Middle frontal gyrus (tissue), 1 donor: Measurements from ENCODE around the gene KRTAP15-1.

Experiments used
- DNase-seq: peaks from one replicate; pipeline ENCODE4 v3.0.0-alpha.2; 2015; ENCODE audit warnings: low spot score; ENCODE audit errors: extremely low spot score

Gene KRTAP15-1, protein sequence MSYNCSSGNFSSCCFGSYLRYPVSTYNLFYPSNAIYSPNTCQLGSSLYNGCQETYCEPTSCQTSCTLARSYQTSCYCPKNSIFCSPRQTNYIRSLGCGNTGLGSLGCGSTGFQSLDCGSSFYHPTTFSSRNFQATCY

DNA sequence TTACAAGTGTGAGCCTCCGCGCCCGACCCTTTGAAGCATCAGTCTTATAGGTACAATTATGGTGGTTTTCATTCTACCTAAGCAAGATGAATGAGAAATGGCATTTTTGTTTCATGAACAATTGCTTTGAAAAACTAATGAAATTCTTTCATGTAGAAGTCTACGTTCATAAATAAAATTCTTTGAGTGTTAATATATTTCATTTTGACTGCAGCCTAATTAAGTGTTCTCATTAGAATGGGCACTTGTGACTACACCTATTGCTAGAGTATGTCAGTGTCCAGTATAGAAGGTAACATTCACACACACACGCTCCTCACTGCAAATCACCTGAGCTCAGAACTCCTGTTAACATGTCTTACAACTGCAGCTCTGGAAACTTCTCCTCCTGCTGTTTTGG, at the start of gene KRTAP15-1:
KRTAP15-1 (plus strand) TSS at position 301 of the 400 bp plus-strand sequence; CDS start at position 354, 53 bp downstream.
- no peak for DNase-seq

DNA sequence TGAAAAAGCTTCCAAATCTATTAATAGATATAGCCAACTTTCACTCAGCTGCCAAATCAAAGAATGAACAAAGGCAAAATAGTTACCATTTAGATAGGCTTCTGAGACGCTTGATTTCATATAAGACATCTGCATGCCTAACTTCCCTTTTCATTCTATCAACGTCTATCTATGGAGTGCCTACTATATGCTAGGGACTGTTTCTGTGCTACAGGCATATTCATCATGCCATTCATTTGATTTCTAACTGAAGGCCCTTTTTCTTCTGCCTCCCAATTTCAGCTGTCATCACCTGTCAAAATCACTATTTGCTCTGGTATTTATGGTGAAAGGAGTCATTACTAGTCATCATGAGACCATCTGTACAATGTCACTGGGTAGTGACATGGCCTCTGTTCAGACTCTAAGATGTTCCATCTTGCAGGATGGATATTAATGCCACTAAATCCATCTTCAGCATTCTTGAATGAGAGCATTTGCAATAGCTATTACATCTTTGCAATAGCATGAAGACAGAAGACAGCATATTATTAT, 48.5 kb upstream of the KRTAP15-1 start:
- DNase-seq, result no peak

- DNase-seq, result no peak
Measured at GRCh38 chr21:30395731-30396130, 44.3 kb upstream of the KRTAP15-1 start, which contains the start of gene KRTAP13-1. KRTAP13-1 (plus strand) TSS chr21:30396031; CDS start chr21:30396087, 56 bp downstream.

DNA sequence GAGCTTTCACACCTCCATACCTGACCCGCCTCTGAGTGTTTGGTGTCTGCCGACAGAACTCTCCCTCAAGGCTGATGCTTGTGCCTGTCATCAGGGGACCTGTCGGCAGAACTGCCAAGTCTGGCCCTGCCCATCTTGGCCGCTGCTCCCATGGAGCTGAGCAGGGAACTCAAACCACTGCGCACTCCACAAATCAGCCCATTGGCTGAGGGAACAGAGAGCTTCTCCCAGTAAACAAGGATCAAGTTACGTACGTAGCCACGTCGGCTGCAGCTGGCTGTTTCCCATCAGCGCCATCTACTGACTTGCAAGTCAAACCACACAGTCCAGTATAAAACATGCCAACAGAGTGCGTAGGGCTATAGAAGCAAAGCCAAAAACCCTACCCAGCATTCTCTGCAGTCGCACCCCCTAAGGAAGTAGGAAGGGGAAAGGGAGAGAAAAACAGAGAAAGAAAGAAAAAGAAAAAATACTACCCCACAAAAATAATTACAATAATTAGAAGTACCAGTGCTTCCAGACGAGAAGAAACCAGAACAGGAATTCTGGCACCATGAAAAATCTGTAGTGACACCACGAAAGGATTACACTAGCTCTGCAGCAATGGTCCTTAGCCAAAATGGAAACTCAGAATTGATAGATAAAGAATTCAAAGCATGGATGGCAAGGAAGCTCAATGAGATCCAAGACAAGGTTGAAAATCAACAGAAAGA, 31.1 kb upstream of the KRTAP15-1 start:
- no peak for DNase-seq

DNA sequence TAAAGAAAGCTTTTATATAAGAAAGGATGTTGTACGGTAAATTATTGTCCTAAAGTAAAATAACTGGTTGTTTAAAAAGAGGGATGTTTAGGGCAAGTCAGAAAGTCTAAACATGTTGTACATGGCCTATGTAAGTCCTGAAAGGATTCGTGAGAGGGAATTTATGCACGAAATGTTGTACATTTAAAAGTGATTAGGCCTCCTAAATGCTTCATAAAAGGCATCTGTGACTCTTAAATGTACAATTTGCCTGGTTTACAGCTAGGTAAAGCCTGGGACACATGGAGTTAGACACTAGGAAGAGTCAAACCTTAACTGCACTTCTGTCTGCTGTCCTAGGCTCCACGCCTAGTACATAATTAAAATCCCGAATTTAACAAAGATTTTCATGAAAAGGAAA, 24.1 kb upstream of the KRTAP15-1 start:
- no peak for DNase-seq

DNA sequence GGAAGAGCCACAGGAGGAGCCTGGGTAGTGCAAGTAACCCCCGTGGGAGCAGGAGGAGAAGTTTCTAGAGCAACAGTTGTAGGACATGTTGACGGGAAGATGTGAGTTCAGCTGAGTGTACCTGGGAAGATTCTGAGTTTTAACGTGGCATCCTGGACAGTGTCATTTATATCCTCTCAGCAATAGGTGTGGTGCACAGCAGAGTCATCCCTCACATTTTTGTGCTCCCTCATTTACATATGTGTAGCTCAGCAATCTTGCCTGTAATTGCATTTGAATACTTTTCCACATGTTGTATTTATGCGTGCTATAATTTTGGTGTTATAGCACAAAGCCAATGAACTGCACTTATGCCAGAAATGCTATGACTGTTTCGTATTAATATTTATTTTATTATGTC, 14.2 kb upstream of the KRTAP15-1 start, which contains the start of gene KRTAP13-3:
KRTAP13-3 (minus strand) TSS at position 101 of the 400 bp plus-strand sequence; CDS start at position 87, 14 bp downstream.
- no peak for DNase-seq

DNA sequence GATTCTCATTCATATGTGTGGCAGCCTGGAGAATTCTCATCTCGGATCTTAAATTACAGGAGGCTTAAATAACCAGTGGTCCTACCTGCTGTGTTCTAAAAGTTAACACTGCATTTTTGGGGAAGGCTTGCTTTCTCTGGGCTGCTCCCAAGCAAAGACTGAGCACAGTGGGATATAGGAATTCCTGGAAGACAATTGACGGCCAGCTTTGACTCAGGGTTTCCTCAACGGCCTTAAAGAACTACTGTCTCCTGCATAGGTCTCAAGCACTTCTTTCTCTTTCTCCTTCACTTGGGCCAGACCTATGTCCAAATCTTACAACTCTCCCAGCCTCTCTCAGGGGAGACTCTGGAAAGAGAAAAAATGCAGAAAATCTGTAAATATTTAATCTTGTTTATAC, 13.3 kb upstream of the KRTAP15-1 start:
- no peak for DNase-seq

- DNase-seq, result no peak
Measured at GRCh38 chr21:30430170-30430655, 9.9 kb upstream of the KRTAP15-1 start, which contains the start of gene KRTAP13-4. KRTAP13-4 (plus strand) TSS chr21:30430220; CDS start chr21:30430276, 56 bp downstream.

DNA sequence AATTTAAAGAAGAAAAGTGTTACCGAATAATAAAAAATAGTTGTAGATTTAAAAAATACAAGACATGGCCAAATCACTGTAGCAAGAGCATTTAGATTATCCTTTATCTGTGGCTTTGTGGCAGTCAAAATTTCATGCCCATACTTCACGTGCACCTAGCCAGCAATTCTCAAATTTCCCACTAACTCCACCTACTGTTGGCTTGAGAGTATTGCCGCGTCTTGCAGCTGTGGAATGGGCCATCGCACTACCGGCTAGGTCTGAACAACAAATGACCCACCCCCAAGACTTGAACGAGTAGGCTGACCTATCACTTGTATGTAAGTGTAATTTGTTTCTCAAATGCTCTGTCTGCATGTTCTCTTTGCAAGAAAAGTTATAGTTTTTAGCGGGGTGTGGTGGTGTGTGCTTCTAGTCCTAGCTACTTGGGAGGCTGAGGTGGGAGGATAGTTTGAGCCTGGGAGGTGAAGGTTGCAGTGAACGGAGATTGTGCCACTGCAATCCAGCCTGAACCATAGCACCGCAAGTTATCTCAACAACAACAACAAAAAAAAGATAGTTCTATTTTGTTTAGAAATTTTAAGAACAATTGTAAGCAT, 5.9 kb upstream of the KRTAP15-1 start:
- no peak for DNase-seq

DNA sequence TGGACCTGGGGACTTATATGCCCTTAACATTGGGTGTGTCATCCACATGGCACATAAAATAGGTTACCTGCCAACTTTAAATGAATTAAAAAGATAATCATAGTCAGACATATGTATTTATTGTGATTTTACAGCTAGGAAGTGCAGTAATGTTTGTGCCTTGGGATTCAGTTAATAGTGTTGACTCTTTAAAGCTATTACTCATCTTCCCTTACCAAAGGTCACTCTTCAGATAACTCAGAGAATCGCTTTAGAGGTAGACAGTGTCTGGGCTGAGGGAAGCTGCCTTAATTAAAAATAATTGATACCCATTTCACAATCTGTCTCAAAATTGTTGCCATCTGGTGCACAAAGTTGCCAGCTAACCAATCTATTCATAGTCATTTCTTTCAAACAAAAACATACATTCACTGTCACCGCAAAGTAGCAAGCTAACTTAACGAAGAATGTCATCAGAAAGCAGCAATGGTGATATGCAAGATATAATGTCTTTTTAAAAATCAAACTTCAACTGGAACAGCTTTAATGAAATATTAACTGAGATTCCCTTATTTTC, 3.0 kb upstream of the KRTAP15-1 start:
- no peak for DNase-seq

DNA sequence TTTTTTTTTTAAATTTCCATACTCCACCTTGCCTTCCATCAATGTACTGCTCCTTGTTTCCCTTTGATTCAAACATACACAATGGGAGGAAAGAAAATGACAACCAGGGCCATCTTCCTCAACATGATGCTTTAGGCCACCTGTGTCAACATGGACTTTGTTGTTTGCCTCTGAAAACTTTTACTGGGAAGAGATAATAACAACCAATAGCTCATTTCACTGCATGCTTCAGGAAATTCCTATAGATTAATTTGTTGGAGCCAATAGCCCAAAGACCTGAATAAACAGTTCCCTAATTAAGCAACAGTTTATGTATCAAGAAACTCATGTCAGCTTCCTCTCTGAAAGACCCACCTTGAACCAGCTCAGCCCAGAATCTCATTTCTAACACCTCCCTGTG, 3.2 kb downstream of the KRTAP15-1 start:
- DNase-seq, result no peak

DNA sequence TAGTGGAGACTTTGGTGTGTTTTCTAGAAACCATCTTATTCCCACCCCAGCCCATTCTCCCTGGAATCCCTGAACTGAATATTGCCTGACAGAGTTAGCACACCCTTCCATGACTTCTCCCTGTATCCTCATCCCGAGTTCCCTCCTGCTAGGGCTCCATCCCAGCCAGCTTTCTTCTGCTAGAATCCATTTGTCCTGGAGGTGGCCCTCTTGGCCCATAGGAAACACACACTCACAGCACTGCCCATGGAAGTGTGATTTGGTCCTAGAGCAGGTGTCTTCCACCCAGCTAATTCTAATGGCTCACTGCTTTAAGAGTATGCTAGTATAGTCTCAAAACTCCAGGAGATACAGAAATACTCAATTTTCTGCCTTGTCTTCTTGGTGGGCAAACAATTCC, 4.1 kb downstream of the KRTAP15-1 start:
- no peak for DNase-seq

- no peak for DNase-seq
Measured at GRCh38 chr21:30447056-30447455, 7.0 kb downstream of the KRTAP15-1 start.

DNA sequence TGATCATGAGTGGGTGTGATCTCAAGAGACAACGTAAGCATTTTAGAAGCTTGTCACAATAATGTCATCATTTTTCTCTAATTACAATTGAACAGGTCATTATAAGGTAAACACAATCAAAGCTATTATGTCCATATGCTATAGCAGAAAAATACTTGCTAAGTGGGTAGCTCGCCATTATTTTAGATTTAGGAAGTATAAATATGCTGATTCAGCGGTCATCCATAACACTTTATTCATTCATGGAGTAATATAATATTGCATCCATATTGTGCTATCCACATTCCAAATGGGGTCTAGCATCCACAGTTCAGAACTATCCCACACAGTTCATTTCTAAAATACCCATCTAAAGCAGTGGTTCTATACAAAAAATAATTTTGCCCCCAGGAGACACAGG, 8.4 kb downstream of the KRTAP15-1 start:
- DNase-seq, result no peak

DNA sequence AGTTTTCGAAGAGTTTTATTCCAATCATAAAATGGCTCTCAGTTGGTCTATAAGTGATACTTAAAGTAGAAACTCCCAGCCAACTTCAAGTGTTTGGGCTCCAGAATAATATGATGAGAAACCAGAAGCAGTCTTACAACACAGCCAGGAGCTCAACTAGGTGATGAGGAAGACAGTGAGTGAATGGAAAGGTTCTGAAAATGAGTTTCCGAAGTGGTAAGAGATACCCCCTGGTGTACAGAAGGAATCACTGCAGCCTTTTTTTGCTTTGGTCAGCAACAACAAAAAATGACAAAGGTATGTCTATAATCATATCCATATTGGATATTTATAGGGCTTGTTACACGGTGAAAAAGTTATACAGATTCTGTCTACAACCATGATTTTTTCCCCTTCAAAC, 23.6 kb downstream of the KRTAP15-1 start:
- no peak for DNase-seq

DNA sequence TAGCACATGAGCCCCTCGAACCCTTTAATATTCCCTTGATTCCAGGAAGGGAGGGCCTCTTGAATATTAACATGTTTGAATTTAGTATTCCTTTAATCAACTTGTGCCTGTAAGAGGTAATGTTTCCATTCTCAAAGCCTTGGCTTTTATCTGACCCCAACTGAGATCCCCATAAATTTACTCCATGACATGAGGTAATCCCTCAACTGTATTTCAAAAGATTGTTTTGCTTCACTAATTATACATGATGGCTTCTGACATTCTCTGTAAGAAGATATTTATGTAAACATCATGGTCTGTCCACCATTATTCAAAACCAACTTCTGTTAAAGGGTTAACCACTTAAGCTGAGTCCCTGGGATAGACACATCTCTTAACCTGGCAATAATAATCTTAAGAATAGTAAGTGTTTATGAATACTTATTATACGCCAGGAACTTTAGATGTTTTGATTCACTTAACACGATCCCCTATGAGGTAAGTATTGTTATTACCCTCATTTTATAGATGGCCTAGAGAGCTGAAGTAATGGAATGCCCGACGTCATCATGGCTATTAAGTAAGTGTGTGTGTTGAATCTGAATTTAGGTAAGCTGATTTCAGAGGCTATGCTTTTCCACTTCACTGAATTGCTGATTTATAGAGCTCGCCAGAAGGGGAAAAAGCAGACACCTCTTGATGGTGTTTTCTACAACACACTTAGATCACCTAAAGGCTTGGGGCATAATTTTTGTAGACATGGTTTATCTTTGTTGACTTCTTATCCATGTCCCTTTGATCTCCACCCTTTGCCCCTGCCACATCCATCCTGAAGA, 29.0 kb downstream of the KRTAP15-1 start:
- no peak for DNase-seq

GRCh38 chr21:30478004-30478403, 37.9 kb downstream of the KRTAP15-1 start:
- no peak for DNase-seq

DNA sequence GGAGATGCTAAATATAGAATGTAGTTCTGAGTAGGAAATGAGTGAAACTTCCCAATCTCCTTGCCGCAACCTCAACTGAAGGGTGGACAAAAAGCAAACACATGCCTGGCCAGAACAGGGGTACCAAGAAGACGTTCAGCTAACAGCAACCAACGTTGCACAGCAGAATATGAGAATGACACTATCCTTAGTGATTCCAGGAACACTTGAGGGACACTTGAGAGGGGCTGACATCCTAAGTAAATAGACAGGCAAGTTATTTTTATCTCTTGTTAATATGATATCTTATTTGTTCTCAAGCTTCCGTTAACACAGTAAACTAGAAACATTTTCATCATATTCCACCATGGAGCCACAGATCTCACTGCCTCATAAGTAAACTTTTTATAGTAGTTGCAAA, 39.2 kb downstream of the KRTAP15-1 start:
- no peak for DNase-seq

- DNase-seq, result no peak
Measured at GRCh38 chr21:30480145-30480544, 40.1 kb downstream of the KRTAP15-1 start, which contains the start of gene KRTAP19-1. KRTAP19-1 (minus strand) TSS chr21:30480367; CDS start chr21:30480317, 50 bp downstream.

- DNase-seq, result no peak
Measured at GRCh38 chr21:30482130-30482529, 42.1 kb downstream of the KRTAP15-1 start.

GRCh38 chr21:30486180-30486579, 46.1 kb downstream of the KRTAP15-1 start:
- DNase-seq, result no peak
